Heart left ventricle (tissue), 16 donors: ENCODE results near the gene SNCAIP. TPM values are rescaled to one million over a fixed set of nuclear protein-coding genes. Genes with fewer than 3 reads are reported as not detected.

Experiments used
- ATAC-seq, 4 donors: fragments of 200-7000 bp; cut with Tn5 transposase; one replicate each; pipeline ENCODE4 v1.9.1; 2020 to 2022; ENCODE audit warnings: moderate library complexity in 4 of 4, mild to moderate bottlenecking in 3 of 4, moderate number of reproducible peaks in 1 of 4
- DNase-seq, 5 donors: peaks; one replicate each; pipeline ENCODE4 v3.0.0-alpha.2; 2020
- H3K27ac ChIP-seq, 12 donors: fragments of 200-600 bp; sonication (generic) in 4 of 12; one replicate each; pipeline versions ENCODE4 v1.5.0 to v1.8.0; 2016 to 2022; ENCODE audit warnings: mild to moderate bottlenecking in 2 of 12
- H3K27me3 ChIP-seq, 9 donors: fragments of 200-600 bp; sonication (generic) in 2 of 9; one replicate each; pipeline versions ENCODE4 v1.5.1 to v1.8.0; 2016 to 2022; ENCODE audit warnings: mild to moderate bottlenecking in 3 of 9
- H3K36me3 ChIP-seq, 9 donors: fragments of 200-600 bp; sonication (generic) in 2 of 9; one replicate each; pipeline versions ENCODE4 v1.5.0 to v1.8.0; 2018 to 2022; ENCODE audit warnings: mild to moderate bottlenecking in 2 of 9
- H3K4me1 ChIP-seq, 12 donors: fragments of 200-600 bp; sonication (generic) in 4 of 12; one replicate each; pipeline versions ENCODE4 v1.5.0 to v1.8.0; 2016 to 2022; ENCODE audit warnings: mild to moderate bottlenecking in 3 of 12
- H3K4me3 ChIP-seq, 12 donors: fragments of 200-600 bp; sonication (generic) in 4 of 12; one replicate each; pipeline versions ENCODE4 v1.5.0 to v1.8.0; 2017 to 2022; ENCODE audit warnings: mild to moderate bottlenecking in 9 of 12, moderate library complexity in 4 of 12
- H3K9me3 ChIP-seq, 12 donors: fragments of 200-600 bp; sonication (generic) in 4 of 12; one replicate each; pipeline versions ENCODE4 v1.5.0 to v1.8.0; 2016 to 2022; ENCODE audit warnings: mild to moderate bottlenecking in 1 of 12
- CTCF ChIP-seq, 12 donors: fragments of 200-600 bp; sonication (generic) in 4 of 12; IDR thresholded peaks; one replicate each; pipeline versions ENCODE4 v1.5.0 to v1.8.0; 2018 to 2022; ENCODE audit warnings: antibody characterized with exemption in 12 of 12, mild to moderate bottlenecking in 5 of 12
- POLR2A ChIP-seq, 2 donors: fragments of 450-650 bp; IDR thresholded peaks; one replicate each; pipeline ENCODE4 v1.6.1; 2017; ENCODE audit warnings: antibody characterized with exemption in 2 of 2, mild to moderate bottlenecking in 2 of 2, moderate library complexity in 2 of 2
- WGBS, 4 donors: extraction: QIAGEN DNeasy Blood & Tissue Kit in 2 of 4; methylation state at CpG; one replicate each; pipeline versions ENCODE4 v1.1.5 to v1.1.7; 2013 to 2018; 5-methylcytosine and 5-hydroxymethylcytosine counted together
- intact Hi-C, 10 donors: fragments of 100-400 bp; cut with DNase I; formaldehyde crosslinking; loops; one replicate each; pipeline versions ENCODE4 v1.11.1 to v1.14.2; 2022
- polyA plus RNA-seq, 2 donors: library from polyadenylated mRNA; stranded (reverse); fragments of 200-250 nt; gene quantifications; one replicate each; pipeline ENCODE4 v1.2.3, GENCODE V29; 2013
- total RNA-seq, 9 donors: library from RNA; depleted of rRNA in 2 of 9; stranded (reverse); fragments of >200 nt in 2 of 9; fragmentation: NEBNext Ultra II Directional in 3 of 9; extraction: Animal tissue kit (Norgen Biotek cat#: 25700) in 3 of 9; gene quantifications; one replicate each; pipeline versions ENCODE4 v1.1.0 to v1.2.4, GENCODE V29; 2016 to 2023
- donor health status: ischemic (EF 13 %, LVEDD 7.1; RV severe dilation, severe dysfunction).
- donor health status: healthy with polysubstance abuse.
- donor health status: DM: no; HTN: yes; CAD: no.
- donor health status: DM: no; HTN: no; CAD: no.
- donor health status: ischemic (EF 25% LVEDD 6.9; RV normal size, moderate dysfunction).
- donor health status: ischemic (EF 25% LVEDD 5.7; RV mildly dilated, moderate dysfunction).
- donor health status: healthy.
- donor health status: DM: yes; HTN: yes; CAD: no.
- donor health status: ischemic (EF 35%, LVEDD 5.7; RV mildly dilated, moderate dysfunction).
- donor health status: nonischemic (EF 11% LVEDD 7.7; RV severe dilation, severe dysfunction).
- donor health status: DM: yes; HTN: yes; CAD: no.
- donor health status: PGD.
- donor health status: ischemic (EF 29% LVEDD 5.4; RV normal size, mild dysfunction).
- donor health status: nonischemic (EF 23%, LVEDD 6.1; RV moderate dilation, normal function).

SNCAIP gene
- total and polyA plus RNA-seq, 11 donors = 0.54 to 7.5 (median 0.94) TPM

GRCh38 chr5:122341087-122341486 is 29.1 kb downstream of the SNCAIP start:
- no peak for DNase-seq
- Histone ChIP-seq H3K27me3 (no peaks in the 10 kb centered on the region), H3K9me3 (no peaks in the 10 kb centered on the region), H3K36me3 (no peaks in the 10 kb centered on the region), H3K4me1 (no peaks in the 10 kb centered on the region), H3K4me3 (no peak overlapping the region), H3K27ac (no peak overlapping the region)
- ATAC-seq = no peak
- no peak for TF ChIP-seq POLR2A (IDR thresholded peaks at IDR 0.05)
- TF ChIP-seq CTCF (IDR thresholded peaks at IDR 0.05) = no peak
- intact Hi-C loops = no loop called here
- 73 to 90% (median 80%) methylated on average over 3 of the region's 3 CpGs for WGBS, 4 donors

GRCh38 chr5:122342256-122342655 is 30.2 kb downstream of the SNCAIP start:
- H3K4me1 ChIP-seq = no peaks in the 10 kb centered on the region
- 87 to 94% (median 91%) methylated on average over 4 of the region's 4 CpGs for WGBS, 4 donors

GRCh38 chr5:122346897-122347581 is 35.0 kb downstream of the SNCAIP start:
- 64 to 79% (median 73%) methylated on average over 3 of the region's 3 CpGs for WGBS, 4 donors
- H3K36me3 ChIP-seq = no peaks in the 10 kb centered on the region
- no peak for TF ChIP-seq CTCF (IDR thresholded peaks at IDR 0.05)
- TF ChIP-seq POLR2A (IDR thresholded peaks at IDR 0.05) = no peak

More at GRCh38 chr5:122342256-122342655, 30.2 kb downstream of the SNCAIP start:
- H3K4me3 ChIP-seq = no peak overlapping the region
- H3K9me3 ChIP-seq = no peaks in the 10 kb centered on the region
- intact Hi-C loops = no loop called here
- no peaks in the 10 kb centered on the region for H3K36me3 ChIP-seq
- H3K27me3 ChIP-seq = no peaks in the 10 kb centered on the region
- DNase-seq = no peak
- no peak overlapping the region for H3K27ac ChIP-seq
- TF ChIP-seq CTCF (IDR thresholded peaks at IDR 0.05) (no peak), POLR2A (IDR thresholded peaks at IDR 0.05) (no peak)
- no peak for ATAC-seq

GRCh38 chr5:122350496-122350895 is 38.5 kb downstream of the SNCAIP start:
- 71 to 80% (median 76%) methylated on average over 3 of the region's 3 CpGs for WGBS, 4 donors
- DNase-seq = no peak
- intact Hi-C loops = no loop called here
- H3K9me3 ChIP-seq = no peaks in the 10 kb centered on the region
- H3K36me3 ChIP-seq = no peaks in the 10 kb centered on the region
- H3K27me3 ChIP-seq = no peaks in the 10 kb centered on the region
- H3K27ac ChIP-seq = no peak overlapping the region
- no peak overlapping the region for H3K4me3 ChIP-seq
- no peak for ATAC-seq
- H3K4me1 ChIP-seq = no peaks in the 10 kb centered on the region
- TF ChIP-seq POLR2A (IDR thresholded peaks at IDR 0.05) (no peak), CTCF (IDR thresholded peaks at IDR 0.05) (no peak)

More at GRCh38 chr5:122346897-122347581, 35.0 kb downstream of the SNCAIP start:
- no peak for ATAC-seq
- no peak for DNase-seq
- no peaks in the 10 kb centered on the region for H3K9me3 ChIP-seq
- H3K27me3 ChIP-seq = no peaks in the 10 kb centered on the region
- intact Hi-C loops = no loop called here
- no peaks in the 10 kb centered on the region for H3K4me1 ChIP-seq
- no peak overlapping the region for H3K27ac ChIP-seq
- H3K4me3 ChIP-seq = no peak overlapping the region
